ENCODE data around the gene TARBP1.

The TARBP1 gene

DNA sequence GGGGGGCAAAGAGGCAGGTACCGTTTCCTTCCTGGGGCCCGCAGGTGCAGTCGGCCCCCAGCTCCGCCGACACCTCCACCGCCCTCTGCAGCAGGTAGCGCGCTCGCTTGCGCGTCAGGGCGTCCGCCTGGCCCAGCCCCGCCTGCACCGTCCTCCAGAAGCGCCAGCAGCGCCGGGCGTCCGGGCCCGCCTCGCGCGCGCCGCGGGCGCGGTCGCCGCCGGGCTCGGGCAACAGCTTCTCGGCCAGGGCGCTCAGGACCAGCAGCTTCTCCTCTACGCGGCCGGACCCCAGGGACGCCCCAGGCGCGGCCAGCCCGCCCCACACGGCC is 863 bp downstream of the TARBP1 start:
- TF ChIP-seq, protein P1, sequence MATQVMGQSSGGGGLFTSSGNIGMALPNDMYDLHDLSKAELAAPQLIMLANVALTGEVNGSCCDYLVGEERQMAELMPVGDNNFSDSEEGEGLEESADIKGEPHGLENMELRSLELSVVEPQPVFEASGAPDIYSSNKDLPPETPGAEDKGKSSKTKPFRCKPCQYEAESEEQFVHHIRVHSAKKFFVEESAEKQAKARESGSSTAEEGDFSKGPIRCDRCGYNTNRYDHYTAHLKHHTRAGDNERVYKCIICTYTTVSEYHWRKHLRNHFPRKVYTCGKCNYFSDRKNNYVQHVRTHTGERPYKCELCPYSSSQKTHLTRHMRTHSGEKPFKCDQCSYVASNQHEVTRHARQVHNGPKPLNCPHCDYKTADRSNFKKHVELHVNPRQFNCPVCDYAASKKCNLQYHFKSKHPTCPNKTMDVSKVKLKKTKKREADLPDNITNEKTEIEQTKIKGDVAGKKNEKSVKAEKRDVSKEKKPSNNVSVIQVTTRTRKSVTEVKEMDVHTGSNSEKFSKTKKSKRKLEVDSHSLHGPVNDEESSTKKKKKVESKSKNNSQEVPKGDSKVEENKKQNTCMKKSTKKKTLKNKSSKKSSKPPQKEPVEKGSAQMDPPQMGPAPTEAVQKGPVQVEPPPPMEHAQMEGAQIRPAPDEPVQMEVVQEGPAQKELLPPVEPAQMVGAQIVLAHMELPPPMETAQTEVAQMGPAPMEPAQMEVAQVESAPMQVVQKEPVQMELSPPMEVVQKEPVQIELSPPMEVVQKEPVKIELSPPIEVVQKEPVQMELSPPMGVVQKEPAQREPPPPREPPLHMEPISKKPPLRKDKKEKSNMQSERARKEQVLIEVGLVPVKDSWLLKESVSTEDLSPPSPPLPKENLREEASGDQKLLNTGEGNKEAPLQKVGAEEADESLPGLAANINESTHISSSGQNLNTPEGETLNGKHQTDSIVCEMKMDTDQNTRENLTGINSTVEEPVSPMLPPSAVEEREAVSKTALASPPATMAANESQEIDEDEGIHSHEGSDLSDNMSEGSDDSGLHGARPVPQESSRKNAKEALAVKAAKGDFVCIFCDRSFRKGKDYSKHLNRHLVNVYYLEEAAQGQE (IDR thresholded peaks at IDR 0.05; ENCODE audit: insufficient replicate concordance, low read depth) = no peak
- TF ChIP-seq POLR2AphosphoS5 (IDR thresholded peaks at IDR 0.05; ENCODE audit: low read depth) = 0 out of 2 replicates have a peak, but pooled peaks have one; percentile 32
- no peak for TF ChIP-seq SPI1 (IDR thresholded peaks at IDR 0.05; ENCODE audit: borderline replicate concordance, low read depth)
- no peak for TF ChIP-seq GABPA (IDR thresholded peaks at IDR 0.05; ENCODE audit: low read depth)
- TF ChIP-seq, protein P2, sequence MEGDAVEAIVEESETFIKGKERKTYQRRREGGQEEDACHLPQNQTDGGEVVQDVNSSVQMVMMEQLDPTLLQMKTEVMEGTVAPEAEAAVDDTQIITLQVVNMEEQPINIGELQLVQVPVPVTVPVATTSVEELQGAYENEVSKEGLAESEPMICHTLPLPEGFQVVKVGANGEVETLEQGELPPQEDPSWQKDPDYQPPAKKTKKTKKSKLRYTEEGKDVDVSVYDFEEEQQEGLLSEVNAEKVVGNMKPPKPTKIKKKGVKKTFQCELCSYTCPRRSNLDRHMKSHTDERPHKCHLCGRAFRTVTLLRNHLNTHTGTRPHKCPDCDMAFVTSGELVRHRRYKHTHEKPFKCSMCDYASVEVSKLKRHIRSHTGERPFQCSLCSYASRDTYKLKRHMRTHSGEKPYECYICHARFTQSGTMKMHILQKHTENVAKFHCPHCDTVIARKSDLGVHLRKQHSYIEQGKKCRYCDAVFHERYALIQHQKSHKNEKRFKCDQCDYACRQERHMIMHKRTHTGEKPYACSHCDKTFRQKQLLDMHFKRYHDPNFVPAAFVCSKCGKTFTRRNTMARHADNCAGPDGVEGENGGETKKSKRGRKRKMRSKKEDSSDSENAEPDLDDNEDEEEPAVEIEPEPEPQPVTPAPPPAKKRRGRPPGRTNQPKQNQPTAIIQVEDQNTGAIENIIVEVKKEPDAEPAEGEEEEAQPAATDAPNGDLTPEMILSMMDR (IDR thresholded peaks at IDR 0.05; ENCODE audit: insufficient read depth, low read length) = no peak
- DNase-seq (ENCODE audit: low read depth in 1 of 2, low spot score in 1 of 2) = peak in 1 of 2 experiments; percentile 71
- Histone ChIP-seq H3K27me3 (ENCODE audit: insufficient read depth, poor library complexity, severe bottlenecking) (no peaks in the 10 kb centered on the region), H3K4me3 (replicated peaks; ENCODE audit: insufficient read depth, low read length) (peak overlapping the region; percentile 59), H3K27ac (replicated peaks) (peak overlapping the region; percentile 72)

GRCh38 chr1:234477386-234478151 is 1.4 kb downstream of the TARBP1 start:
- Histone ChIP-seq H3K27ac (replicated peaks) (peak overlapping the region; percentile 72), H3K27me3 (ENCODE audit: insufficient read depth, poor library complexity, severe bottlenecking) (no peaks in the 10 kb centered on the region), H3K4me3 (replicated peaks; ENCODE audit: insufficient read depth, low read length) (peak overlapping the region; percentile 59)
- no peak for TF ChIP-seq GABPA (IDR thresholded peaks at IDR 0.05; ENCODE audit: low read depth)
- TF ChIP-seq SPI1 (IDR thresholded peaks at IDR 0.05; ENCODE audit: borderline replicate concordance, low read depth) = no peak
- DNase-seq (ENCODE audit: low read depth in 1 of 2, low spot score in 1 of 2) = no peak

DNA sequence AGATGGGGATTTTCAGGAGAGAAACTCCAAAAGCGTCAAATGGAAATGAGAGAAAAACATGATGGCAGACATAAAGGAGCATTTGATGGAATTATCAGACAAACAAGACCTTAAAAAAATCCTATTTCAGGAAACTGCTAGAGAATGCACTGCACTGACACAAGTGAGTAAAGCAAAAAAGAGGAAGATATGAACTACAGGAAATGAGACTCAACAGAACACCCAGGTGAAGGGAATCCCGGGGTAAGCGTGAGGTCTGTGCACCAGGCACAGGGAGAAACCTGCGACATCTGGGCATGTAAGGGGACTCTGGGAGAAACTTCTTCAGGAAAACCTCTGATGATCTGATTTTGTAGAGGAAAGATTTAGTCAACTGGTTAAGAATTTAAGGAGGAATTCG is 2.8 kb downstream of the TARBP1 start:
- TF ChIP-seq POLR2AphosphoS5 (IDR thresholded peaks at IDR 0.05; ENCODE audit: low read depth) (no peak), GABPA (IDR thresholded peaks at IDR 0.05; ENCODE audit: low read depth) (no peak), SPI1 (IDR thresholded peaks at IDR 0.05; ENCODE audit: borderline replicate concordance, low read depth) (no peak)
- TF ChIP-seq, protein P2 (IDR thresholded peaks at IDR 0.05; ENCODE audit: insufficient read depth, low read length) = no peak
- TF ChIP-seq, protein P1 (IDR thresholded peaks at IDR 0.05; ENCODE audit: insufficient replicate concordance, low read depth) = no peak
- peak in 1 of 2 experiments; percentile 45 for DNase-seq (ENCODE audit: low read depth in 1 of 2, low spot score in 1 of 2)
- Histone ChIP-seq H3K4me3 (replicated peaks; ENCODE audit: insufficient read depth, low read length) (peak overlapping the region; percentile 11; the same call in 1 of the 2 replicates), H3K27ac (replicated peaks) (peak overlapping the region; percentile 23), H3K27me3 (ENCODE audit: insufficient read depth, poor library complexity, severe bottlenecking) (no peaks in the 10 kb centered on the region)

DNA sequence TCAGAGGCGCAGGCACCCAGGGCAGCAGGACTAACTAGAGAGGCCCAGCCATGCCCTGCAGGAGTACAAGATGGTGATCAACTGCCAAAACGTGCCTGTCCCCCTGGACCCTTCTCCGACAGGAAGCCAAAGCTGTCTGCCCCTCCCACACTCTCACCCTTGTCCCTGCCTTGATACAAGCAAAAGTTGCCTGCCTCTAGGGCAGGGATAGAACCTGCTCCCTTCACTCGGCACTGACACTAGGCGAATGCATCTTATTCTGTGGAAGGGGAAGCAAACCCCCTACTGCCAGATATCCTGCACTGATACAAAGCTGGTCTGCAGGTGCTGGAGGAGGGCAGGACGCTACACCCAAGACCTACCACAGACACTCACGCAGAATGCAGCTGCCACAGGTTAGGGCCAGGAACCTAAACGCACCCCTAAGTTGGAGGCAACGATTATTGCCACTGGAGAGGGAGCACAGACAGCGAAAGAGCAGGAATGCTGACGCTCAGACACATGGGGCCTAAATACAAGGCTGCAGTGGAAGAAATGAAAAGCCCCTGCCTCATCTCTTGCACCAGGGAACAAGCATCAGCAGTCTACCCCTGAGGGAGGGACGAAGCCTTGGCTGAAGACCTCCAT is 3.7 kb downstream of the TARBP1 start:
- no peak overlapping the region for H3K27ac ChIP-seq (replicated peaks)
- H3K27me3 ChIP-seq (ENCODE audit: insufficient read depth, poor library complexity, severe bottlenecking) = no peaks in the 10 kb centered on the region
- no peak overlapping the region for H3K4me3 ChIP-seq (replicated peaks; ENCODE audit: insufficient read depth, low read length)
- TF ChIP-seq POLR2AphosphoS5 (IDR thresholded peaks at IDR 0.05; ENCODE audit: low read depth) = no peak
- TF ChIP-seq, protein P1 (IDR thresholded peaks at IDR 0.05; ENCODE audit: insufficient replicate concordance, low read depth) = no peak
- TF ChIP-seq GABPA (IDR thresholded peaks at IDR 0.05; ENCODE audit: low read depth) = no peak
- TF ChIP-seq SPI1 (IDR thresholded peaks at IDR 0.05; ENCODE audit: borderline replicate concordance, low read depth) = no peak
- TF ChIP-seq, protein P2 (IDR thresholded peaks at IDR 0.05; ENCODE audit: insufficient read depth, low read length) = no peak
- DNase-seq (ENCODE audit: low read depth in 1 of 2, low spot score in 1 of 2) = no peak

All from HL-60 (cell line).